CD14-positive monocyte (primary cell): ENCODE data around the gene MYH9. TPM values are rescaled to one million over a fixed set of nuclear protein-coding genes. Genes with fewer than 3 reads are reported as not detected.
A peak's percentile ranks its signal among the peaks of the same experiment; 100 is the strongest.

Source experiments
- DNase-seq, 3 donors: peaks; one replicate each; pipeline ENCODE4 v3.0.0-alpha.2; 2011 to 2022
- H2AFZ ChIP-seq: 2 replicates; pipeline ENCODE4 v1.6.0; 2012; ENCODE audit warnings: mild to moderate bottlenecking, low read depth, low read length, inconsistent platforms; ENCODE audit not compliant: insufficient read depth, poor library complexity, severe bottlenecking
- H3K27ac ChIP-seq, 2 donors: 1 replicate in 1 of 2; 2 replicates in 1 of 2; pipeline ENCODE4 v1.5.1; 2012 to 2013; ENCODE audit warnings: low read length in 2 of 2, control low read depth in 1 of 2, inconsistent platforms in 1 of 2, low read depth in 1 of 2, mild to moderate bottlenecking in 1 of 2
- H3K27me3 ChIP-seq, 2 donors: one replicate each; pipeline versions ENCODE4 v1.6.0 to v1.6.1; 2011 to 2013; ENCODE audit warnings: low read length in 2 of 2; ENCODE audit not compliant: control insufficient read depth in 2 of 2, insufficient read depth in 2 of 2
- H3K36me3 ChIP-seq, 2 donors: replicated peaks in 1 of 2; 1 replicate in 1 of 2; 2 replicates in 1 of 2; pipeline versions ENCODE4 v1.5.1 to v1.6.1; 2012 to 2013; ENCODE audit warnings: low read length in 2 of 2, control low read depth in 1 of 2, inconsistent platforms in 1 of 2, mild to moderate bottlenecking in 1 of 2; ENCODE audit not compliant: insufficient read depth in 2 of 2, control insufficient read depth in 1 of 2
- H3K4me1 ChIP-seq, 2 donors: 1 replicate in 1 of 2; 2 replicates in 1 of 2; pipeline versions ENCODE4 v1.5.1 to v1.6.1; 2012 to 2013; ENCODE audit warnings: low read length in 2 of 2, control low read depth in 1 of 2, inconsistent platforms in 1 of 2, mild to moderate bottlenecking in 1 of 2, moderate library complexity in 1 of 2; ENCODE audit not compliant: insufficient read depth in 2 of 2, control insufficient read depth in 1 of 2
- H3K4me2 ChIP-seq: replicated peaks from 2 replicates; pipeline ENCODE3; 2012; ENCODE audit warnings: low read length, moderate library complexity, mild to moderate bottlenecking; ENCODE audit not compliant: poor library complexity, severe bottlenecking; ENCODE audit errors: extremely low read depth
- H3K4me3 ChIP-seq, 3 experiments: fragments of 200-600 bp in 1 of 3; sonication (generic) in 1 of 3; replicated peaks in 1 of 3; 1 replicate in 2 of 3; 2 replicates in 1 of 3; pipeline ENCODE4 v1.5.1; 2011 to 2013; ENCODE audit warnings: low read length in 3 of 3, mild to moderate bottlenecking in 3 of 3, control low read depth in 2 of 3, low read depth in 2 of 3, inconsistent platforms in 1 of 3, moderate library complexity in 1 of 3
- H3K79me2 ChIP-seq: 2 replicates; pipeline ENCODE4 v1.6.0; 2012; ENCODE audit warnings: mild to moderate bottlenecking, control low read depth, inconsistent platforms, low read length, moderate library complexity; ENCODE audit not compliant: insufficient read depth
- H3K9ac ChIP-seq: 2 replicates; pipeline ENCODE4 v1.6.0; 2017; ENCODE audit warnings: low read length, mild to moderate bottlenecking; ENCODE audit not compliant: insufficient read depth, poor library complexity, severe bottlenecking
- H3K9me3 ChIP-seq, 2 donors: replicated peaks in 1 of 2; 1 replicate in 1 of 2; 2 replicates in 1 of 2; pipeline versions ENCODE4 v1.5.1 to v1.6.1; 2012 to 2013; ENCODE audit warnings: low read length in 2 of 2, control low read depth in 1 of 2; ENCODE audit not compliant: control insufficient read depth in 1 of 2, insufficient read depth in 1 of 2
- H4K20me1 ChIP-seq: 2 replicates; pipeline ENCODE4 v1.6.0; 2012; ENCODE audit warnings: mild to moderate bottlenecking, low read length, control low read depth, moderate library complexity; ENCODE audit not compliant: insufficient read depth
- H3K27ac Mint-ChIP-seq, 7 donors: one replicate each; pipeline ENCODE4 v1.8.0; 2020; ENCODE audit warnings: mild to moderate bottlenecking in 7 of 7, mixed read lengths in 7 of 7, moderate library complexity in 6 of 7, inconsistent platforms in 2 of 7
- H3K27me3 Mint-ChIP-seq, 3 donors: one replicate each; pipeline ENCODE4 v1.8.0; 2021 to 2022; ENCODE audit warnings: low read depth in 3 of 3, mild to moderate bottlenecking in 3 of 3, mixed read lengths in 3 of 3, moderate library complexity in 3 of 3, inconsistent platforms in 1 of 3
- H3K36me3 Mint-ChIP-seq, 2 donors: one replicate each; pipeline ENCODE4 v1.8.0; 2020; ENCODE audit warnings: mixed read lengths in 2 of 2, inconsistent platforms in 1 of 2, mild to moderate bottlenecking in 1 of 2
- H3K4me1 Mint-ChIP-seq: one replicate; pipeline ENCODE4 v1.8.0; 2020; ENCODE audit warnings: mild to moderate bottlenecking, mixed read lengths
- H3K4me3 Mint-ChIP-seq, 2 donors: one replicate each; pipeline ENCODE4 v1.8.0; 2020; ENCODE audit warnings: mild to moderate bottlenecking in 2 of 2, mixed read lengths in 2 of 2, moderate library complexity in 1 of 2
- H3K9me3 Mint-ChIP-seq, 7 donors: one replicate each; pipeline ENCODE4 v1.8.0; 2020 to 2022; ENCODE audit warnings: mixed read lengths in 7 of 7, mild to moderate bottlenecking in 6 of 7, moderate library complexity in 6 of 7, inconsistent platforms in 2 of 7
- WGBS: methylation state at CpG from one replicate; pipeline ENCODE4 v1.1.5; 2013; ENCODE audit warnings: missing lambda C conversion rate; ENCODE audit not compliant: insufficient coverage; 5-methylcytosine and 5-hydroxymethylcytosine counted together
- intact Hi-C, 2 donors: fragments of 100-400 bp; cut with micrococcal nuclease; formaldehyde crosslinking; loops; one replicate each; pipeline versions ENCODE4 v1.15.0 to v1.15.1; 2023
- polyA plus RNA-seq, 3 donors: library from polyadenylated mRNA; depleted of rRNA in 1 of 3; unstranded in 2 of 3; stranded (reverse) in 1 of 3; fragments of 300-500 nt in 2 of 3; fragments of >200 nt in 1 of 3; fragmentation: Illumina TruSeq in 2 of 3; gene quantifications; 1 replicate in 2 of 3; 2 replicates in 1 of 3; pipeline ENCODE4 v1.2.3, GENCODE V29; 2012 to 2021
- TF ChIP-seq, protein P1 (sequence below): fragments of 200-600 bp; IDR thresholded peaks from one replicate; pipeline ENCODE4 v1.8.0; 2022; ENCODE audit warnings: antibody characterized with exemption, mild to moderate bottlenecking

MYH9 gene
- polyA plus RNA-seq, 3 donors = 35.6 to 163 (median 79.5) TPM

DNA sequence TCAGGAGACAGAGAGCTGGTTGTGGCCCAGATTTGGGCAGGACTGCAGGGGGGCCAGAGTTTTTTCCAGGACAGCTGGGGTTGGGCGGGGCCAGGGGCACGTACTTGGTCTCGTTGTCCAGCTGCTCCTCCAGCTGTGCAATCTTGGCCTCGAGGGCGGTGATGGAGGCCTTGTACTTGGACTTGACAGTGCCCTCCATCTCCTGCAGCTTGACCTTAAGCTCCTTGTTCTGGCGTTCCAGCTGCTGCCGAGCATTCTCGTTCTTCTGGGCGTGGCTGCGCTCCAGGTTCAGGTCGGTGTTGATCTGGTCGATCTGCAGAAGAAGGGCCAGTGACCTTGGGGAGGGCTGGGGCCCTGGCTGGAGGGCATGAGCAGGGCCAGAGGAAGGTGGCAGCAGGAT lies 102.8 kb downstream of the MYH9 start:
- Histone ChIP-seq H3K27me3 (no peaks in the 10 kb centered on the region), H4K20me1 (peaks cover 100% of the 10 kb centered on the region)

DNA sequence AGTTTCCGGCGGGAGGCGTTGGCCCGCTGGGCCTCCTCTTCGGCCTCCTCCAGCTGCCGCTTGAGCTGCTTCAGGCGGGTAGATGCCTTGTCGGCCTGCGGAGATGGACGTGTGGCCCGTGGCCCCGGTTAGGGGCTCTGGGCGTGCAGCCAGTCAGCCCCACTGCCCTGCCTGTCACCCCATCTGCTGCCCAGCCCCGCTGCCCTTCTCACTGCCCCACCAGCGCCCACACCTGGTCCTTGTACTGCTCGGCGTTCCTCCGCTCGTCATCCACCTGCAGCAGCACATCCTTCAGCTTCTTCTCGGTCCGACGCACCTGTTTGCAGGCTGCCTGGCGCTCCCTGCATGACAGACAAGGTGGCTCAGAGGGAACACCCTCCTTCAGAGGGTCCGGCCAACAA lies 103.6 kb downstream of the MYH9 start:
- DNase-seq = no peak
- TF ChIP-seq, protein P1, sequence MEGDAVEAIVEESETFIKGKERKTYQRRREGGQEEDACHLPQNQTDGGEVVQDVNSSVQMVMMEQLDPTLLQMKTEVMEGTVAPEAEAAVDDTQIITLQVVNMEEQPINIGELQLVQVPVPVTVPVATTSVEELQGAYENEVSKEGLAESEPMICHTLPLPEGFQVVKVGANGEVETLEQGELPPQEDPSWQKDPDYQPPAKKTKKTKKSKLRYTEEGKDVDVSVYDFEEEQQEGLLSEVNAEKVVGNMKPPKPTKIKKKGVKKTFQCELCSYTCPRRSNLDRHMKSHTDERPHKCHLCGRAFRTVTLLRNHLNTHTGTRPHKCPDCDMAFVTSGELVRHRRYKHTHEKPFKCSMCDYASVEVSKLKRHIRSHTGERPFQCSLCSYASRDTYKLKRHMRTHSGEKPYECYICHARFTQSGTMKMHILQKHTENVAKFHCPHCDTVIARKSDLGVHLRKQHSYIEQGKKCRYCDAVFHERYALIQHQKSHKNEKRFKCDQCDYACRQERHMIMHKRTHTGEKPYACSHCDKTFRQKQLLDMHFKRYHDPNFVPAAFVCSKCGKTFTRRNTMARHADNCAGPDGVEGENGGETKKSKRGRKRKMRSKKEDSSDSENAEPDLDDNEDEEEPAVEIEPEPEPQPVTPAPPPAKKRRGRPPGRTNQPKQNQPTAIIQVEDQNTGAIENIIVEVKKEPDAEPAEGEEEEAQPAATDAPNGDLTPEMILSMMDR = no peak
- no peak overlapping the region for H3K27ac ChIP-seq
- no peak overlapping the region for H3K9ac ChIP-seq
- H3K79me2 ChIP-seq = peaks cover 13% of the 10 kb centered on the region
- Mint-ChIP-seq H3K9me3 (no peaks in the 10 kb centered on the region), H3K27me3 (no peaks in the 10 kb centered on the region), H3K4me3 (no peak overlapping the region), H3K4me1 (peaks cover 17% of the 10 kb centered on the region), H3K27ac (peak overlapping the region in 2 of 7 donors; percentile 69 to 70), H3K36me3 (peaks cover 81 to 96% of the 10 kb centered on the region in 2 donors)
- peaks cover 10 to 22% of the 10 kb centered on the region in 2 donors for H3K4me1 ChIP-seq
- no peak overlapping the region for H2AFZ ChIP-seq
- no peaks in the 10 kb centered on the region for H3K9me3 ChIP-seq
- H3K4me2 ChIP-seq = no peak overlapping the region
- H3K36me3 ChIP-seq = peaks cover 80 to 90% of the 10 kb centered on the region in 2 donors
- WGBS = 98% methylated on average over 19 of the region's 24 CpGs
- intact Hi-C loops = no loop called here
- peaks cover 100% of the 10 kb centered on the region for H4K20me1 ChIP-seq
- H3K27me3 ChIP-seq = no peaks in the 10 kb centered on the region
- H3K4me3 ChIP-seq = no peak overlapping the region

More for the DNA sequence above, 102.8 kb downstream of the MYH9 start:
- no peak overlapping the region for H2AFZ ChIP-seq
- TF ChIP-seq, protein P1 = no peak
- no peaks in the 10 kb centered on the region for H3K27me3 Mint-ChIP-seq
- H3K9ac ChIP-seq = no peak overlapping the region
- H3K4me3 ChIP-seq = no peak overlapping the region
- 96% methylated on average over 12 of the region's 12 CpGs for WGBS
- peaks cover 0 to 2% (median 0%) of the 10 kb centered on the region in 7 donors for H3K9me3 Mint-ChIP-seq
- intact Hi-C loops = no loop called here
- H3K27ac ChIP-seq = no peak overlapping the region
- H3K36me3 ChIP-seq = peaks cover 89 to 98% of the 10 kb centered on the region in 2 donors
- peak overlapping the region in 1 of 7 donors; percentile 72 for H3K27ac Mint-ChIP-seq
- H3K9me3 ChIP-seq = no peaks in the 10 kb centered on the region
- peaks cover 87 to 97% of the 10 kb centered on the region in 2 donors for H3K36me3 Mint-ChIP-seq
- no peak overlapping the region for H3K4me3 Mint-ChIP-seq
- H3K79me2 ChIP-seq = peaks cover 19% of the 10 kb centered on the region
- no peak overlapping the region for H3K4me2 ChIP-seq
- H3K4me1 Mint-ChIP-seq = peaks cover 8% of the 10 kb centered on the region
- no peak for DNase-seq
- peaks cover 2 to 14% of the 10 kb centered on the region in 2 donors for H3K4me1 ChIP-seq
